Heart left ventricle (tissue), 13 donors: ENCODE measurements around the gene IPO9.

ENCODE experiments used
- CTCF ChIP-seq, 12 donors: fragments of 200-600 bp; sonication (generic) in 4 of 12; IDR thresholded peaks; one replicate each; pipeline versions ENCODE4 v1.5.0 to v1.8.0; 2018 to 2022; ENCODE audit warnings: antibody characterized with exemption in 12 of 12, mild to moderate bottlenecking in 5 of 12
- POLR2A ChIP-seq, 2 donors: fragments of 450-650 bp; IDR thresholded peaks; one replicate each; pipeline ENCODE4 v1.6.1; 2017; ENCODE audit warnings: antibody characterized with exemption in 2 of 2, mild to moderate bottlenecking in 2 of 2, moderate library complexity in 2 of 2
- donor health status: ischemic (EF 13 %, LVEDD 7.1; RV severe dilation, severe dysfunction).
- donor health status: DM: no; HTN: yes; CAD: no.
- donor health status: DM: no; HTN: no; CAD: no.
- donor health status: ischemic (EF 25% LVEDD 6.9; RV normal size, moderate dysfunction).
- donor health status: ischemic (EF 25% LVEDD 5.7; RV mildly dilated, moderate dysfunction).
- donor health status: ischemic (EF 35%, LVEDD 5.7; RV mildly dilated, moderate dysfunction).
- donor health status: nonischemic (EF 11% LVEDD 7.7; RV severe dilation, severe dysfunction).
- donor health status: DM: yes; HTN: yes; CAD: no.
- donor health status: PGD.
- donor health status: ischemic (EF 29% LVEDD 5.4; RV normal size, mild dysfunction).
- donor health status: nonischemic (EF 23%, LVEDD 6.1; RV moderate dilation, normal function).

DNA sequence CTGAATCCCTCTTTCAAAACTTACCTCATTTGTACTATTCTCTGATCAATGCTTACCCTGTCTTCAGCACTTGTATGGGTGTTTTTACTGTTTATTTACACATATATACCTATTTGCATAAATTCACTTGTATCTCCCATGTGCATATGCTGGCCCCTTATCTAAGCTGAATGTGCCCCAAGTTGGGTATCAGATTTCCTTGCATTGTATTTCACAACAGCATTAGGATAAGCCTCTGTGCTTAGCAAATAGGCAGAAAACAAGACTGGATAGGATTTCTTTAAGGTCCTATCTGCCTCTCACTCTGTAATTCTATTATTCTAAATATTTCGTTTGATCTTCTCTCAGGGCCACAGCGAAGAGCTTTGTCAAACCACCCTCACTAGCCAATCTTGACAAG lies 45.9 kb upstream of the IPO9 start:
- TF ChIP-seq CTCF (IDR thresholded peaks at IDR 0.05) (no peak), POLR2A (IDR thresholded peaks at IDR 0.05) (no peak)
